Stimulated activated CD8-positive, alpha-beta memory T cell treated with anti-CD3 and anti-CD28 coated beads, Interleukin-15, amount 100 ng/mL, for 24 hours (primary cell): Measurements from ENCODE around the gene MMEL1.
"Not testable (repeated sequence)": the region's sequence is repeated elsewhere in the genome, so short reads cannot be mapped to it uniquely, and the experiment has no call there.

Source experiments
- DNase-seq: peaks from one replicate; pipeline ENCODE4 v3.0.0-alpha.2; 2020; ENCODE audit warnings: low read depth

Gene MMEL1

GRCh38 chr1:2590233-2591141, 42.3 kb downstream of the MMEL1 start:
- DNase-seq, result no peak

- no peak for DNase-seq
Measured at GRCh38 chr1:2589431-2590232, 43.2 kb downstream of the MMEL1 start.

- DNase-seq, result no peak
Measured at GRCh38 chr1:2588661-2589430, 44.0 kb downstream of the MMEL1 start.

- no peak for DNase-seq
Measured at GRCh38 chr1:2587860-2588571, 44.8 kb downstream of the MMEL1 start.

- DNase-seq, result no peak
Measured at GRCh38 chr1:2587071-2587859, 45.6 kb downstream of the MMEL1 start.

GRCh38 chr1:2586154-2587070, 46.4 kb downstream of the MMEL1 start, which contains the start of gene PRXL2B:
PRXL2B (plus strand) TSS chr1:2586777; CDS start chr1:2586886, 109 bp downstream.
- DNase-seq, result peak; percentile 100

- DNase-seq, result no peak
Measured at GRCh38 chr1:2585318-2586092, 47.3 kb downstream of the MMEL1 start.

- no peak for DNase-seq
Measured at GRCh38 chr1:2584686-2585317, 48.0 kb downstream of the MMEL1 start.

- no peak for DNase-seq
Measured at GRCh38 chr1:2583871-2584351, 48.9 kb downstream of the MMEL1 start.

GRCh38 chr1:2583331-2583791, 49.5 kb downstream of the MMEL1 start:
- DNase-seq, result no peak

GRCh38 chr1:2582391-2582790, 50.4 kb downstream of the MMEL1 start:
- no peak for DNase-seq

GRCh38 chr1:2580691-2581090, 52.1 kb downstream of the MMEL1 start:
- no peak for DNase-seq

GRCh38 chr1:2578758-2579118, 54.1 kb downstream of the MMEL1 start:
- DNase-seq, result no peak

- DNase-seq, result not testable (repeated sequence)
Measured at GRCh38 chr1:2577565-2578075, 55.2 kb downstream of the MMEL1 start.

- DNase-seq, result no peak
Measured at GRCh38 chr1:2575801-2576663, 56.8 kb downstream of the MMEL1 start.

GRCh38 chr1:2574350-2574749, 58.5 kb downstream of the MMEL1 start:
- DNase-seq, result no peak
